GM23248 (cell line): ENCODE results near the gene AKAP11. TPM values are rescaled to one million over a fixed set of nuclear protein-coding genes. Genes with fewer than 3 reads are reported as not detected.

Source experiments
- DNase-seq: peaks from one replicate; pipeline ENCODE4 v3.0.0-alpha.2; 2015
- H2AFZ ChIP-seq: fragments of 200-600 bp; sonication (generic); 2 replicates; pipeline ENCODE4 v1.6.1; 2016; ENCODE audit warnings: antibody characterized with exemption
- H3F3A ChIP-seq: fragments of 200-600 bp; sonication (generic); 2 replicates; pipeline ENCODE4 v1.6.1; 2016; ENCODE audit warnings: mild to moderate bottlenecking, antibody characterized with exemption, mixed run types; ENCODE audit not compliant: insufficient read depth
- H3K27ac ChIP-seq: fragments of 200-600 bp; sonication (generic); 2 replicates; pipeline ENCODE4 v1.5.1; 2016; ENCODE audit warnings: mild to moderate bottlenecking
- H3K27me3 ChIP-seq: fragments of 200-600 bp; sonication (generic); replicated peaks from 2 replicates; pipeline ENCODE4 v1.6.1; 2016; ENCODE audit warnings: mild to moderate bottlenecking; ENCODE audit not compliant: insufficient read depth
- H3K36me3 ChIP-seq: fragments of 200-600 bp; sonication (generic); 2 replicates; pipeline ENCODE4 v1.6.1; 2016; ENCODE audit warnings: low read depth, mild to moderate bottlenecking
- H3K4me1 ChIP-seq: fragments of 200-600 bp; sonication (generic); 2 replicates; pipeline ENCODE4 v1.6.1; 2016; ENCODE audit warnings: mild to moderate bottlenecking; ENCODE audit not compliant: insufficient read depth
- H3K4me2 ChIP-seq: fragments of 200-600 bp; sonication (generic); one replicate; pipeline ENCODE4 v1.6.1; 2016; ENCODE audit warnings: mild to moderate bottlenecking; ENCODE audit not compliant: unreplicated experiment
- H3K4me3 ChIP-seq: fragments of 200-600 bp; sonication (generic); 2 replicates; pipeline ENCODE4 v1.5.1; 2016; ENCODE audit warnings: mild to moderate bottlenecking
- H3K79me2 ChIP-seq: fragments of 200-600 bp; sonication (generic); 2 replicates; pipeline ENCODE4 v1.6.1; 2016; ENCODE audit warnings: mild to moderate bottlenecking; ENCODE audit not compliant: insufficient read depth
- H3K9ac ChIP-seq: fragments of 200-600 bp; sonication (generic); 2 replicates; pipeline ENCODE4 v1.6.1; 2016; ENCODE audit warnings: mild to moderate bottlenecking
- H3K9me2 ChIP-seq: fragments of 200-600 bp; sonication (generic); 2 replicates; pipeline ENCODE4 v1.6.1; 2016; ENCODE audit warnings: mixed run types, mild to moderate bottlenecking, moderate library complexity; ENCODE audit not compliant: insufficient read depth
- H3K9me3 ChIP-seq: fragments of 200-600 bp; sonication (generic); one replicate; pipeline ENCODE4 v1.6.1; 2017; ENCODE audit warnings: low read depth
- H4K20me1 ChIP-seq: fragments of 200-600 bp; sonication (generic); 2 replicates; pipeline ENCODE4 v1.6.0; 2016; ENCODE audit not compliant: insufficient read depth
- EZH2 ChIP-seq: fragments of 200-600 bp; sonication (generic); IDR thresholded peaks from 2 replicates; pipeline ENCODE4 v1.6.1; 2018; ENCODE audit warnings: antibody characterized with exemption, mild to moderate bottlenecking; ENCODE audit not compliant: insufficient read depth, poor library complexity, severe bottlenecking
- EZH2phosphoT487 ChIP-seq: fragments of 200-600 bp; sonication (generic); IDR thresholded peaks from 2 replicates; pipeline ENCODE4 v1.6.1; 2018; ENCODE audit warnings: antibody characterized with exemption, moderate library complexity, mild to moderate bottlenecking, low read depth; ENCODE audit not compliant: insufficient read depth
- WGBS, 2 experiments: methylation state at CpG; one replicate each; pipeline ENCODE4 v1.1.6; 2015 to 2017; ENCODE audit warnings: low lambda C conversion rate in 2 of 2, low coverage in 1 of 2; ENCODE audit errors: missing lambda C conversion rate in 2 of 2; 5-methylcytosine and 5-hydroxymethylcytosine counted together
- in situ Hi-C: fragments of 300-500 bp; cut with MboI; formaldehyde crosslinking; loops from 2 replicates; pipeline ENCODE4 v1.15.0; 2020
- polyA plus RNA-seq: library from polyadenylated mRNA; unstranded; fragments of >200 nt; fragmentation: Nextera tagmentation; extraction: Ambion mirVana; gene quantifications from 2 replicates; pipeline ENCODE4 v1.2.1, GENCODE V29; 2016
- total RNA-seq: library from RNA; depleted of rRNA; stranded (reverse); fragments of >200 nt; shearing (Covaris generic); gene quantifications from 2 replicates; pipeline ENCODE4 v1.2.3, GENCODE V29; 2014

The AKAP11 gene
- total and polyA plus RNA-seq, 2 experiments from 2014 or later = 5.3 to 25.3 TPM

- in situ Hi-C loops = no loop called here
- H2AFZ ChIP-seq = no peak overlapping the region
- 37 to 40% methylated on average over 2 of the region's 2 CpGs for WGBS, 2 experiments
- peaks cover 16% of the 10 kb centered on the region for H3K36me3 ChIP-seq
- H3K79me2 ChIP-seq = no peaks in the 10 kb centered on the region
- no peaks in the 10 kb centered on the region for H3K4me1 ChIP-seq
- no peaks in the 10 kb centered on the region for H4K20me1 ChIP-seq
- no peaks in the 10 kb centered on the region for H3K9me2 ChIP-seq
- no peak overlapping the region for H3K4me2 ChIP-seq
- no peak overlapping the region for H3K9ac ChIP-seq
- no peaks in the 10 kb centered on the region for H3F3A ChIP-seq
- H3K9me3 ChIP-seq = no peaks in the 10 kb centered on the region
- no peak overlapping the region for H3K4me3 ChIP-seq
- H3K27me3 ChIP-seq = no peaks in the 10 kb centered on the region
- TF ChIP-seq EZH2phosphoT487 = no peak
- TF ChIP-seq EZH2 = no peak
- no peak overlapping the region for H3K27ac ChIP-seq
- no peak for DNase-seq
Observed at GRCh38 chr13:42322806-42323205, 50.9 kb downstream of the AKAP11 start.

- TF ChIP-seq EZH2phosphoT487 = no peak
- TF ChIP-seq EZH2 = no peak
- no peak for DNase-seq
- Histone ChIP-seq H2AFZ (no peak overlapping the region), H3K9ac (no peak overlapping the region), H3K4me1 (no peaks in the 10 kb centered on the region), H3K4me2 (no peak overlapping the region), H3F3A (no peaks in the 10 kb centered on the region), H4K20me1 (no peaks in the 10 kb centered on the region), H3K79me2 (no peaks in the 10 kb centered on the region), H3K9me3 (no peaks in the 10 kb centered on the region), H3K27ac (no peak overlapping the region), H3K4me3 (no peak overlapping the region), H3K9me2 (no peaks in the 10 kb centered on the region), H3K27me3 (no peaks in the 10 kb centered on the region), H3K36me3 (peaks cover 5% of the 10 kb centered on the region; the same call in 1 of the 2 replicates)
- in situ Hi-C loops = no loop called here
Observed at GRCh38 chr13:42324704-42325103, 52.8 kb downstream of the AKAP11 start.

DNA sequence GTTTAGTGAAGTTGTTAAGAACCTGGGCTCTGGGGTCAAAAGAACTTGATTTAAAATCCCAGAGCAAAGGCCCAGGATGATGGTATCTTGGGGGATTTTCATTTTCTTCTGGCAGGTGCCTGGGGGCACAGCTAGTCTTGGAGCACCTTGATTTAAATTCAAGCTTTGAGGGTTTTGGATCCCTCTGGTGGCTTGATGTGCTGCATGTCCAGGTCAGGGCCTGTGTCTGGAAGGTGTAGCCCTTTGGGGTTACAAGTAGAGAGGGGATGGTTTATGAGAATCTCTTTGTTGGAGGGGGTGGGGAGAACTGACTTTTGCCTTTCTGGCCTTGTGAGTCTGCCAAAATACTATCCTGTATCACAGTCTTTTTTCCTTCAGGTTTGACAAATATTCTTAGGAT lies 55.8 kb downstream of the AKAP11 start:
- in situ Hi-C loops = no loop called here
- H3K9me2 ChIP-seq = no peaks in the 10 kb centered on the region
- H3K4me1 ChIP-seq = 0 out of 2 replicates have a peak, but pooled peaks cover 2% of the 10 kb centered on the region
- DNase-seq = no peak
- TF ChIP-seq EZH2 = no peak
- no peak for TF ChIP-seq EZH2phosphoT487
- no peaks in the 10 kb centered on the region for H3K79me2 ChIP-seq
- no peaks in the 10 kb centered on the region for H4K20me1 ChIP-seq
- no peaks in the 10 kb centered on the region for H3F3A ChIP-seq
- no peak overlapping the region for H3K4me3 ChIP-seq
- H3K27me3 ChIP-seq = no peaks in the 10 kb centered on the region
- H3K27ac ChIP-seq = no peak overlapping the region
- H3K9me3 ChIP-seq = no peaks in the 10 kb centered on the region
- no peak overlapping the region for H3K9ac ChIP-seq
- no peak overlapping the region for H2AFZ ChIP-seq
- peaks cover 5% of the 10 kb centered on the region; the same call in 1 of the 2 replicates for H3K36me3 ChIP-seq
- H3K4me2 ChIP-seq = no peak overlapping the region

DNA sequence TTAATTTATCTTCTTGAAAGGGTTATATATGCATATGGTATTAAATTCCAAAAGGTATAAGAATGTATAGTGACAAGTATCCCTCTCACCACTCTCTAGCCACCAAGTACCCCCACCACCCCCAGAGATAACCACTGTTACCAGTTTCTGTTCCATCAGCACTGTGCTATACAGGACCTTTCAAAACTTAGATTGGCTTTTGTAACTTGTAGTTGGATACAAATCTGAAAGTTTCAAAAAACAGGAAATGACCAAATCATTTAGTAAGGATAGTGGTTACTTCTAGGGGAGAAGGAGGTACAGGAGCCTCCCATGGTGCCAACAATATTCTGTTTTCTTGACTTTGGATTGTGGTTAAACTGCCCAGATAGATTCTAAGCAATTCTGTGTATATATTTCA lies 56.7 kb downstream of the AKAP11 start:
- Histone ChIP-seq H3K27me3 (no peaks in the 10 kb centered on the region), H2AFZ (no peak overlapping the region), H3K4me1 (0 out of 2 replicates have a peak, but pooled peaks cover 2% of the 10 kb centered on the region), H3K36me3 (no peaks in the 10 kb centered on the region), H3F3A (no peaks in the 10 kb centered on the region), H3K27ac (no peak overlapping the region), H3K4me2 (no peak overlapping the region), H3K4me3 (no peak overlapping the region), H4K20me1 (no peaks in the 10 kb centered on the region), H3K9me2 (no peaks in the 10 kb centered on the region), H3K9ac (no peak overlapping the region), H3K9me3 (no peaks in the 10 kb centered on the region), H3K79me2 (no peaks in the 10 kb centered on the region)
- no peak for DNase-seq
- in situ Hi-C loops = no loop called here
- TF ChIP-seq EZH2phosphoT487 (no peak), EZH2 (no peak)

- in situ Hi-C loops = no loop called here
- Histone ChIP-seq H3K4me2 (no peak overlapping the region), H3F3A (no peaks in the 10 kb centered on the region), H3K36me3 (no peaks in the 10 kb centered on the region), H3K9me3 (no peaks in the 10 kb centered on the region), H2AFZ (no peak overlapping the region), H3K4me1 (0 out of 2 replicates have a peak, but pooled peaks cover 2% of the 10 kb centered on the region), H3K27me3 (no peaks in the 10 kb centered on the region), H3K4me3 (no peak overlapping the region), H3K79me2 (no peaks in the 10 kb centered on the region), H3K27ac (no peak overlapping the region), H3K9me2 (no peaks in the 10 kb centered on the region), H3K9ac (no peak overlapping the region), H4K20me1 (no peaks in the 10 kb centered on the region)
- no peak for TF ChIP-seq EZH2
- no peak for TF ChIP-seq EZH2phosphoT487
- DNase-seq = no peak
Observed at GRCh38 chr13:42329239-42329638, 57.3 kb downstream of the AKAP11 start.
